ENCODE measurements around the gene SHROOM3. TPM values are rescaled to one million over a fixed set of nuclear protein-coding genes. Genes with fewer than 3 reads are reported as not detected.

SHROOM3 gene
- total and polyA plus RNA-seq, 12 donors: 1.1 to 16.2 (median 8.8) TPM

DNA sequence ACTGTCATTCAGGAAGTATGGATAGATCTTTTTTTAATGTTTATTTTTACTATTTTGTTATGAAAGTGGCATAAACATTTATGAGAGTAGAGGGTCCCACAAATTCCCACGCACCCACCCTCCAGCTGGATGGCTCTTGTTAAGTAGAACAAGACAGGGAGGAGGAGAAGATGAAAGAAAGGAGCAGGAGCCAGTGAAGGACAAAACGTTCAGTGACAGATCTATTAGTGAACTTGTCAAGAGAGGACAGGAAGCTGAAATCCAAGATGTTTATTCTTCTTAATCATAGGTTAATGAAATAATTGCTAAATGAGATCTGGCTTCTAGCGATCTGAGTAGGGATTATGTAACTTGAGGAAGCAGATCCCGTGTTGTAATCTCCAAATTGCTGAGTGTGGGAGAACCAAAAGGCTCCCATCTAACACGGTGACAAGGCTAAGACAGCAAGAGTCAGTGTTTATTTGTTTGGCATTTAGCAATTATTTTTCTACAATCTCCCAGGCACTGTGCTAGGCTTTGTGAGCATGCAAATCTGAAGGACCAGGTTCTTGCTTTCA, 162.5 kb downstream of the SHROOM3 start:
- H3K4me3 ChIP-seq: no peak overlapping the region
- no peak overlapping the region for H3K27ac ChIP-seq
- no peaks in the 10 kb centered on the region for H3K36me3 ChIP-seq (replicated peaks in 1 of 2)
- intact Hi-C loops (cut with DNase I): no loop called here
- 47 to 54% (median 49%) methylated on average over 5 of the region's 5 CpGs for WGBS, 4 donors
- H3K4me1 ChIP-seq (replicated peaks in 1 of 2): peaks cover 0 to 10% of the 10 kb centered on the region in 2 donors
- TF ChIP-seq POLR2A (IDR thresholded peaks at IDR 0.05): no peak
- TF ChIP-seq, protein P1, sequence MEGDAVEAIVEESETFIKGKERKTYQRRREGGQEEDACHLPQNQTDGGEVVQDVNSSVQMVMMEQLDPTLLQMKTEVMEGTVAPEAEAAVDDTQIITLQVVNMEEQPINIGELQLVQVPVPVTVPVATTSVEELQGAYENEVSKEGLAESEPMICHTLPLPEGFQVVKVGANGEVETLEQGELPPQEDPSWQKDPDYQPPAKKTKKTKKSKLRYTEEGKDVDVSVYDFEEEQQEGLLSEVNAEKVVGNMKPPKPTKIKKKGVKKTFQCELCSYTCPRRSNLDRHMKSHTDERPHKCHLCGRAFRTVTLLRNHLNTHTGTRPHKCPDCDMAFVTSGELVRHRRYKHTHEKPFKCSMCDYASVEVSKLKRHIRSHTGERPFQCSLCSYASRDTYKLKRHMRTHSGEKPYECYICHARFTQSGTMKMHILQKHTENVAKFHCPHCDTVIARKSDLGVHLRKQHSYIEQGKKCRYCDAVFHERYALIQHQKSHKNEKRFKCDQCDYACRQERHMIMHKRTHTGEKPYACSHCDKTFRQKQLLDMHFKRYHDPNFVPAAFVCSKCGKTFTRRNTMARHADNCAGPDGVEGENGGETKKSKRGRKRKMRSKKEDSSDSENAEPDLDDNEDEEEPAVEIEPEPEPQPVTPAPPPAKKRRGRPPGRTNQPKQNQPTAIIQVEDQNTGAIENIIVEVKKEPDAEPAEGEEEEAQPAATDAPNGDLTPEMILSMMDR (IDR thresholded peaks at IDR 0.05): no peak
- no peak for DNase-seq
- no peaks in the 10 kb centered on the region for H3K27me3 ChIP-seq
- H3K9me3 ChIP-seq (replicated peaks in 1 of 3): no peaks in the 10 kb centered on the region

DNA sequence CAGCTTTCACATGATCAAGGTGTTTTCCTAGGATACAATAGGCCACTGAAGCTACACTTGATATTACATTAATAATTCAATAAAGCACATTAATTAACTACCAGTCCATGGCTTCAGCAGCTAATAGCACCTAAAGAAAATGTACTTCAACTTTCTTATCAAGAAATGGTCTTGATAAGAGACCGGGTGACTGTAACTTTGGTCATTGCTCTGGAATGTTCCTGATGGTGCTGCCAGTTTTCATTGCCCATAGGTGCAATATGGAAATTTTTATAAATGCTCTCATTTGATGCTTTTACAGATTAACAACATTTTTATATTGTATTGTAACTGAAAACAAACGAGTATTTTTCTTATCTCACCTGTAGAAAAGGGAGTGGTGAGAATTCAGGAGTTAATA, 165.4 kb downstream of the SHROOM3 start:
- intact Hi-C loops (cut with DNase I): no loop called here
- Histone ChIP-seq H3K4me1 (replicated peaks in 1 of 2) (peaks cover 0 to 23% of the 10 kb centered on the region in 2 donors), H3K4me3 (no peak overlapping the region), H3K27me3 (no peaks in the 10 kb centered on the region), H3K36me3 (replicated peaks in 1 of 2) (no peaks in the 10 kb centered on the region), H3K27ac (no peak overlapping the region), H3K9me3 (replicated peaks in 1 of 3) (no peaks in the 10 kb centered on the region)
- WGBS, 4 donors: 46 to 66% (median 51%) methylated on average over 2 of the region's 2 CpGs
- TF ChIP-seq POLR2A (IDR thresholded peaks at IDR 0.05): no peak
- TF ChIP-seq, protein P1 (IDR thresholded peaks at IDR 0.05): no peak
- DNase-seq: no peak

DNA sequence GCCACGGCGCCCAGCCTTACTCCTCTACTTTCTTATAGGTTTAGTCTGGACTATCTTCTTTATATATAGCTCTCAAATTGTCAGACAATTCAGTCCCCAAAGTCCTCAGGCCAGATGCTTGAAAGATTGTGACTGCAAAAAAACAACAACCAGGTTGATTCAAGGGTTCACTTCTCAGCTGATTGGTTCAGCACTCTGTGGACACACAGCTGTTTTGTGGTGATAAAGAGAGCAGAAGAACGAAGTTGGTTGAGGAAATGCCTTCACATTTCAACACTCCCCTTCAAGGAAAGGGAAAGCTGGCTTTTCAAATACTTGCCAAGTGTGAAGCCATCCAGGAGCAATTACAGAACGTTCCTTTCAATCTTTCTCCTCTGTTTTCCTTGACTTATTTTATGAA, 166.8 kb downstream of the SHROOM3 start:
- no peaks in the 10 kb centered on the region for H3K27me3 ChIP-seq
- no peaks in the 10 kb centered on the region for H3K36me3 ChIP-seq (replicated peaks in 1 of 2)
- peaks cover 0 to 24% of the 10 kb centered on the region in 2 donors for H3K4me1 ChIP-seq (replicated peaks in 1 of 2)
- H3K9me3 ChIP-seq (replicated peaks in 1 of 3): no peaks in the 10 kb centered on the region
- 55 to 63% (median 62%) methylated on average over 4 of the region's 4 CpGs for WGBS, 4 donors
- intact Hi-C loops (cut with DNase I): no loop called here
- no peak overlapping the region for H3K4me3 ChIP-seq
- no peak overlapping the region for H3K27ac ChIP-seq
- TF ChIP-seq POLR2A (IDR thresholded peaks at IDR 0.05): no peak
- TF ChIP-seq, protein P1 (IDR thresholded peaks at IDR 0.05): no peak
- DNase-seq: no peak

- no peak for DNase-seq
- intact Hi-C loops (cut with DNase I): no loop called here
- Histone ChIP-seq H3K9me3 (replicated peaks in 1 of 3) (no peaks in the 10 kb centered on the region), H3K4me3 (no peak overlapping the region), H3K36me3 (replicated peaks in 1 of 2) (no peaks in the 10 kb centered on the region), H3K27me3 (no peaks in the 10 kb centered on the region), H3K27ac (no peak overlapping the region), H3K4me1 (replicated peaks in 1 of 2) (peaks cover 0 to 20% of the 10 kb centered on the region in 2 donors)
- 65 to 75% (median 72%) methylated on average over 6 of the region's 6 CpGs for WGBS, 4 donors
- TF ChIP-seq, protein P1 (IDR thresholded peaks at IDR 0.05): no peak
- no peak for TF ChIP-seq POLR2A (IDR thresholded peaks at IDR 0.05)
Measured at GRCh38 chr4:76605099-76605563, 170.1 kb downstream of the SHROOM3 start.

All from adrenal gland (tissue), 12 donors.